Measurements from ENCODE around the gene ENTPD8. TPM values are rescaled to one million over a fixed set of nuclear protein-coding genes. Genes with fewer than 3 reads are reported as not detected.

ENTPD8 gene
- total and polyA plus RNA-seq, 2 of the 13 experiments (the other 11 are each of a cell fraction or from before 2014, with no cell fraction given): 0.26 to 0.44 TPM

- no peak for TF ChIP-seq ZNF17 (CRISPR knock-in tag; IDR thresholded peaks at IDR 0.05)
- peak; percentile 65; the same call in 1 of the 2 replicates for TF ChIP-seq ZNF83 (CRISPR knock-in tag; IDR thresholded peaks at IDR 0.05; ENCODE audit: borderline replicate concordance)
- TF ChIP-seq ZNF331 (CRISPR knock-in tag; IDR thresholded peaks at IDR 0.05): 0 out of 2 replicates have a peak, but pooled peaks have one; percentile 26
- TF ChIP-seq ZFP37 (CRISPR knock-in tag; IDR thresholded peaks at IDR 0.05; ENCODE audit: borderline replicate concordance): peak; percentile 93
- TF ChIP-seq YEATS4 (CRISPR knock-in tag; IDR thresholded peaks at IDR 0.05; ENCODE audit: borderline replicate concordance): peak; percentile 97
- peak; percentile 87; the same call in 1 of the 2 replicates for TF ChIP-seq ESRRA (CRISPR knock-in tag; IDR thresholded peaks at IDR 0.05; ENCODE audit: low read depth)
- 0 out of 2 replicates have a peak, but pooled peaks have one; percentile 89 for TF ChIP-seq NCOA1 (CRISPR knock-in tag; IDR thresholded peaks at IDR 0.05)
- peak; percentile 55; the same call in 1 of the 2 replicates for TF ChIP-seq ZNF816 (CRISPR knock-in tag; IDR thresholded peaks at IDR 0.05; ENCODE audit: borderline replicate concordance)
- peak; percentile 99 for TF ChIP-seq ZBTB4 (CRISPR knock-in tag; IDR thresholded peaks at IDR 0.05; ENCODE audit: borderline replicate concordance)
- 0 out of 2 replicates have a peak, but pooled peaks have one; percentile 43 for TF ChIP-seq THAP7 (CRISPR knock-in tag; IDR thresholded peaks at IDR 0.05)
- no peak; the same call in 1 of the 2 replicates for TF ChIP-seq CBFB (CRISPR knock-in tag; IDR thresholded peaks at IDR 0.05)
- peak; percentile 64 for TF ChIP-seq AHR (CRISPR knock-in tag; IDR thresholded peaks at IDR 0.05)
- TF ChIP-seq ZBTB37 (CRISPR knock-in tag; IDR thresholded peaks at IDR 0.05): 0 out of 2 replicates have a peak, but pooled peaks have one; percentile 15
- TF ChIP-seq ZNF232 (CRISPR knock-in tag; IDR thresholded peaks at IDR 0.05; ENCODE audit: borderline replicate concordance): peak; percentile 65; the same call in 1 of the 2 replicates
- peak; percentile 78 for TF ChIP-seq ZNF746 (CRISPR knock-in tag; IDR thresholded peaks at IDR 0.05)
- TF ChIP-seq AHDC1 (CRISPR knock-in tag; IDR thresholded peaks at IDR 0.05; ENCODE audit: borderline replicate concordance): peak; percentile 32
- peak; percentile 88 for TF ChIP-seq MED8 (CRISPR knock-in tag; IDR thresholded peaks at IDR 0.05; ENCODE audit: insufficient replicate concordance)
Measured at GRCh38 chr9:137454597-137455358, 13.6 kb upstream of the ENTPD8 start (continued).
